Activated CD4-positive, CD25-positive, alpha-beta regulatory T cell (primary cell): ENCODE data around the gene EVC.
"Not testable (repeated sequence)": the region's sequence is repeated elsewhere in the genome, so short reads cannot be mapped to it uniquely, and the experiment has no call there.

Experiments used
- DNase-seq, 4 experiments: peaks; one replicate each; lab custom pipeline; 2025; lab: John Stamatoyannopoulos, UW

EVC gene

DNA sequence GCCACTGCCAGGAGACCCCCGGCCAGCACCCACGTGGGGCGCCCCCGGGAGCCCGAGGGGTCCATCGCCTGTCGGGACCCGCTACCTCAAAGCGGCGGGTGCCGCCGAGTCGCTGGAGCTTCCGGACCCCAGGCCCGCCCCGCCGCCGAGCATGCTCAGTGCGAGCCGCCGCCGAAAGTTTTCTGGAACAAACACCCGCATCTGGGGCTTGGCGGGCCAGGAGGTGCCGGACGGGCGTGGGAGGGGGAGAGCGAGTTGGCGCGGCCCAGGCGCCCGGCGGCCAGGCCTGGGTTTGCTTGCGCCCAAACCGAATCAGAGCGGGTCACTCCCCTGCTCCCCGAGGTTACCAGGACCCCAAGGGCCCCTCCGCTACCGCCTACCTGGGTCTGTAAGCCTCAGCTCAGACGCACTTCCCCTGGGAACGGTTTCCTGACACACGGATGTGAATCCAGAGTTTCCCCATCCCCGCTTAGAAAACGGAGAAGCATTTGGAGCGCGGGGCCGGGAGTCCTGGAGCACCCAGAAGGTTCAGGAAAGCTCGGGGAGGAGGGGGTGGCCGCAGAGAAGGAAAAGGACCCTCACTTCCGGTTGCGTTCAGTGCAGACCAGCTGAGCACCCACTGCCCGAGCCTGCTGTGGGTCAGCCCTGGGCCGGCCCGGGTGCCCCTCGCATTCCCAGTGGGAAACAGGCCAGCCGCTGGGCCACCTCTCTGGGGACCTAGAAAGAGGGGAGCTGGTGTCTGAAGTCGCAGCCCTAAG is 2.4 kb upstream of the EVC start, which contains the start of gene EVC2:
Gene EVC2 (minus strand): TSS at position 111 of the 758 bp plus-strand sequence. CDS start 46 bp downstream, at position 65.
- DNase-seq = no peak

DNA sequence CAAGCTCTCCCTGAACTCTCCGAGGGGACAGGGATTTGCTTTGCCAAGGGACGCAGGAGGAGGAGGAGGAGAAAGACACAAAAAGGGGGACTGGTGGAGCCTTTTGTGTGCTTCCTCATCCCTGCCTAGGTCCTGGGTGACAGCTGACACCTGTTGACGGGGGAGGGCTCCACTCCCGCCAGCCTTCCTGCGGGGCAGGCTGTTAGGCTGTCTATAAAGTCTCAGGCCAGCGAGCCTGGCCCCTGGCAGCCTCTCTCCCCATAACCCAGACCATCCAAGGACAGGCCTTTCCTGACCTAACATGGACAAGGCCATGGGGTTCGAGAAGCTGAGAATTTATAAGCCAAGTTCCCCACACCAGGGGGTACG is 1.8 kb upstream of the EVC start:
- no peak for DNase-seq

GRCh38 chr4:5710065-5710960 is 688 bp upstream of the EVC start:
- no peak for DNase-seq

DNA sequence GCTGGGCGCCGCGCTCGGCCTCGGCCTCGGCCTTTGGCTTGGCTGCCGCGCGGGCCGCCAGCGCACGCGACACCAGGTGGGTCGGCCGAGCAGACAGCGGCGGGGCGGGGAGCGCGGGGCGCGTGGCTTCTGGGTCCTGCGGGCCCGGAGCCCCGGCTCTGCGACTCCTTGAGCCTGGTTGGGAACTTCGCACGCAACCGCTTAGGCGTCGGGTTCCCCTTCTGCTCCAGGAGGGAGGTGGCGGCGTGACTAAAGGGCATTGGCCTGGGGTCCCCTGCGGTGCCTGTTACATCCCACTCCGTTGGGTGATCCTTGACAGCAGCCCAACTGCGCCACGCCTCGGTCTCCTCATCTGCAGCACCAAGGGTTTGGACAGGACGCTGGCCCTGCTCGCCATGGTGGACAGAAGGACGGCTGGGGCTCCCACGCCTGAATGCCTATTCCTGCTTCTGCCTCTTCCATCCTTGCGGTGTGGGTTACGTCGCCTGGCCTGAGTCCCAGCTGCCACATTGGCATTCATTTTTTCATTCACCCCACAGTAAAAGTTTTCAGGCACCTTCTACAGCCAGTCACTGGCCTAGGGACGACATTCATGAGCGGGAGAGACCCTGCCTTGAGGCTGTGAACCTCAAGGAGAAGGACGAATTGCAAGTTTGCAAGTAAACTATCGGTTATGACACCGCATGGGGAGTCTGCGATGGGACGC is 631 bp downstream of the EVC start:
- no peak for DNase-seq

GRCh38 chr4:5712517-5712916 is 1.5 kb downstream of the EVC start:
- DNase-seq = no peak

DNA sequence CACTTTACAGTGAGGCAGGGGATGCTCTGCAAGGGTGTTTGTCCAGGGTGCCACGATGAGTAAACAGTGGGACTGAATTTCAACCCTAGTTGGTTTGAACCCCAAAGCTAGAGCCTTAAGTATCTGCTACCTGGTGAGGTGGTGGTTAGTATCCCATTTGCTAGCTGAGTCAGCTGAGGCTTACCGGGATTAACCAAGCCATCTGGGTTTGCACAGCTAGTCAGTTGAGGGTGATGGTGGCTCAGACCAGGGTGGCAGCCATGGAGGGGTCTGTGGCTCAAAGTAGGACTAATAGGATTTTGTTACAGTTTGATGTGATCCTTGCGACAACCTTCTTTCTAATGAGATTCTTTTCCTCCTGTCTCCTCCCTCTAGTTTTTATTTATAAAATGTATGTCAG is 1.9 kb downstream of the EVC start:
- DNase-seq = no peak

DNA sequence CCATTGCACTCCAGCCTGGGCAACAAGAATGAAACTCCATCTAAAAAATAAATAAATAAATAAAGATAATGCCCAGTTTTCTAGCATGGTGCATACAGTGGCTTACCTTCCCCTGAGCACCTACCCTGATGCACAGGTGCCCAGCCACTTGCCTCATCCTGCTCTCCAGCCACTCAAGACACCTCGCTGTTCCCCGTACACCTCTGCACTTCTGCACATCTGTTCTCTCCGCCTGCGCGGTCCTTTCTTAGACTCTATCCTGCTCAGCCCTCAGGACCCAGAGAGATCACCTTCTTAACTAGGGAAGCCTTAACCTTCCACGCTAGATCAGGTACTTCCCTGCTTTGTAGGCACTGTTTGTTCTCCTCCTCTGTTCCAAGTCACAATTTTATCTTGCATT is 2.9 kb downstream of the EVC start:
- DNase-seq = no peak

DNA sequence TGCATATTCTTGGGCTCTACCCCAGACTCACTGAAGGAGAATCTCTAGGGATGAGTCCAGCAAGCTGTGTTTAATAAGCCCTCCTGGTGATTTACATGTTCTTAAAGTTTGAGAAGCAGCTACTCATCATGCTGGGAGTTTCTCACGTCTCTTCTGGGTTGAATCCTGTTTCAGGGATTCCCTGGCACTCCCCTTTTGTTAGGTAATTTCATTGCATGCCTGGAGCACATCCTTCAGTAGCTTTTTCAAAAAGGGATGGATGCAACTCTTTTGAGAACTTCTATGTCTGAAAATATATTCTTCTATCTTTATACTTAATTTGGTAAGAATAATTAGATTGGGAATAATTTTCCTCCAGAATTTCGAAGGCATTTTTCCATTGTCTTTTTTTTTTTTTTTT is 4.4 kb downstream of the EVC start:
- no peak for DNase-seq

DNA sequence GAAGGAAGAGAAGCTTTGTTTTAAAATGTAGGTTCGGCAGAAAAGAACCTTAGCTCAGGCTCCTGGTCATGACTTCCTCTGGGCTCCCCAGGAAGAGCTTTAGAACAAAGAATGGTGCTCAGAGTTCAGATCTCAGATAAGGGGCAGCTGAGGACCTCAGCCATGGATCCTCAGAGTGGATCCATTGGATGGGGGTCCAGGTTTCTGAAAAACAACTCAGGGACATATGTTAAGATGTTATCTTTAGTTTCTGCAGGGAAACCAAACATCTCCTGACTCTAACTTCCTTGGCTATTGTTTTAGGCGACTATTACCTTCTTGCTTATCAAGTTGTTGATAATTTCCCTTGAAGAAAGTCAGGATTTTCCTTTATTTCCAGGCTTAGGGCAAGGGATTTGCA is 5.4 kb downstream of the EVC start:
- DNase-seq = no peak

DNA sequence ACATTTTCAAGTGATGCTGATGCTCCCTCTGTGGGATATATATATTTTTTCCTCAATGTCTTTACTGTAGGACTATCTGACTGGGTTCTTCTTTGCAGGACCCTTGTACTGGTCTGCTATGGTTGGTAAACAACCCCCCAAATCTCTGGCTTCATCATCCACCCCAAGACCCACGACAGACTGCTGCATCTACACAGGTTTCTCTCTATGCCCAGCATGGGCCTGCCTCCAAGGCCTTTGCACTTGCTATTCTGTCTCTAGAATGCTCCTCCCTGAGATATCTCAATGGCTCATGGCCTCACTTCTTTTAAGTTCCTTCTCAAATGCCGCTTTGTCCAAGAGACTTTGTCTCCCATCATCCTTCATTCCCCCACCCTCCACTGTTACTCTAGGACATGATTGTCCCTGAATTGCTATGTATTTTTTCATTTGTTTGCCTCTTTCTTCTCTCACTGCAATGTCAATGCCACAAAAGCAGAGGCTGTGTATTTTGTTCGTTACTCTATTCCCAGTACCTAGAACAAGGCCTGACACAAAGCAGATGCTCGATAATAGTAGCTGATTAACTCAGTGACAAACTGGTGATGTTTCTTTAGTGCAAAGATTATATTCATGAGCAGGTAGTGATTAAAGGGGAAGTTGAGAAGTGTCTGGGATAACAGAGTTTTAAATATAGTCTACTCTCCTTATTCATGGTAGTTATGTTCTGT is 6.6 kb downstream of the EVC start:
- no peak for DNase-seq

DNA sequence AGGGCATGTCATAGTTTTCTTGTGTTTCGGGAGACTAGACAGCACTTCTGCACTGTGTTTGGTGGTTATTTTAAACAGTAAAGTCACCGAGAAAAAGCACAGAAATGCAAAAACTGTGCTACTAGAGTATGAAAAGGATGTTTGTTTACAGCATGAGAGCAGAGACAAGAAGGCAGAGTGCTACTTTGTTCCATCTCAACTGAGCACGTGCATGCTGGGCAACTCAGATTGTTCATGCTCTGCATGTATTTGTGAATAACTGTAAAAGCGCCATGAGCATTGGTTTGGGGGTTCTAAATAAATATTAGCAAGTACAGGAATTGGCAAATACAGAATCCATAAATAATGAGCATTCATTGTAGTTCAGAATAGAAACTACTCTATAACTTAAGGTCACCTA is 7.4 kb downstream of the EVC start:
- DNase-seq = no peak

DNA sequence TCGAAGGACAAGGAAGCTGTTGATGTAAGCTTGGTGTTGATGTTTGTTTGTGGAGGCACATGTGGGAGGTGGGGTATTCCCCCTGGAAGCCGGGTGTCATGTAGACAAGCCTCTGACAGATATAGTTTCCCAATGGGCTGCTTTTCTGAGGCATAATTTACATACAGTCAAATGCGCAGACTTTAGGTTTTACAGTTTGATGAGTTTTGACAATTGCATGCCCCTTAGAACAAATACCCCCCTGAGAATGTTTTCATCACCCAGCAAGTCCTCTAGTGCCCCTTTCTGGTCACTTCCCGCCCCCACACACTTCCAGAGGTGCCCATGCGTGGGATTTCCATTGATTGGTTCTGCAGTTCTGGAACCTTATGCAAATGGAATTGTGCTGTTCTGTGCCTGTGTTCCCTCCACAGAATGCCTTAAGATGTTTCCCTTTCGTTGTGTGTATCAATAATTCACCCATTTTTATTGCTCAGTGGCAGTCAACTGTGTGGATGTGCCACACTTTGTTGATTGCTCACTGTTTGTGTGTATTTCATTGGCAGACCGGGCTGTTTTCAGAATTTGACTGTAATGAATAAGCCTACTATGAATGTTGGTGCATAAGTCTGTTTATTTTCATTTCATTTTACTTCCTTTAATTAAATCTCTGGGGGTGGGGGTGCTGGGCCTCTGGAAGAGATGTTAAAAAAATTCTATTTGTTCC is 8.5 kb downstream of the EVC start:
- no peak for DNase-seq

GRCh38 chr4:5720157-5720850 is 9.3 kb downstream of the EVC start:
- DNase-seq = no peak

DNA sequence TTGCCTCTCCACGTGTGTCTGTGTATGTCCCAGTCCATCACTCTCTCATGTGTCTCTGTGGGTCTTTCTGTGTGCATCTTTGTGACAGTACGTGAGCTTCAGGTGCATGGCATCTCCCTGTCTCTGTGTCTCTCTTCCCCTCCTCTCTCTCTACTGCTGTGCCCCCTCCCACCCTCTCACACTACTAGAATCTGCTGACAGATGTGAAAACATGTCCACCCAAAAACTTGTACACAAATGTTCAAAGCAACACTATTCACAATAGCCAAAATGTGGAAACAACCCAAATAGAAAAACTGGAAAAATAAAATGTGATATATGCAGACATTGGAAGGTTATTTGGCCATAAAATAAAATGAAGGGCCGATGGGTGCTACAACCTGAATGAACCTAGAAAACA is 10.0 kb downstream of the EVC start:
- DNase-seq = no peak

GRCh38 chr4:5721923-5722322 is 10.9 kb downstream of the EVC start:
- no peak for DNase-seq

GRCh38 chr4:5722328-5722727 is 11.3 kb downstream of the EVC start:
- DNase-seq = no peak

DNA sequence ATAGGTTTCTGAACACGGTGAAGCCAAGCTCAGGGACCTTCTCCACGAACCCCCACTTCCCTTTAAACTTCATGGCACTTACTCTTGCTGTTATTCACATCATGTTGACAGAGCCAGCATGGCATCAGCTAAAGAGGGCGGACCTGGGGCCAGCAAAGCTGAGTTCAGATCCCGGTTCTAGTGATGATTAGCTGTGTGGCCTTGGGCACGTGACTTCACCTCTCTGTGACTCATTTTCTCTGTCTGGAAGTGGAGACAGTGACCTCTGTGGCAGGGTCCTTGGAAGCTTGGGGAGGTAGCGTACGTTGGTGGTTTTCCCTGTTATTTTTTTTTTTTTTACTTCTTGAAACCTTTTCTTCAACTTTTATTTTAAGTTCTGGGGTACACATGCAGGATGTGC is 13.4 kb downstream of the EVC start:
- DNase-seq = no peak

DNA sequence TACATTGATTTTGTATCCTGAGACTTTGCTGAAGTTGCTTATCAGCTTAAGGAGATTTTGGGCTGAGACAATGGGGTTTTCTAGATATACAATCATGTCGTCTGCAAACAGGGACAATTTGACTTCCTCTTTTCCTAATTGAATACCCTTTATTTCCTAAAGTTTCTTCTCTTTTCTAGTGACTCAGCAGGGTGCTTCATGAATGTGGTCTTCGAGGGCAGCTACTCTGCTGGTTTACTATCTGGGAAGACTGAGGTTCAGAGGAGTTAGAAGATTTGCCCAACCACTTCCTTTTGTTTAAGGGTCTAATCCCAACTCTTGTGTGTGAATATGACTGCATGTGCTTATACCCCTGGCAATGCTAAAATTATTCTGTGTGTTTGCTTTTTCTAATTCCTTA is 17.4 kb downstream of the EVC start:
- not testable (repeated sequence) for DNase-seq

DNA sequence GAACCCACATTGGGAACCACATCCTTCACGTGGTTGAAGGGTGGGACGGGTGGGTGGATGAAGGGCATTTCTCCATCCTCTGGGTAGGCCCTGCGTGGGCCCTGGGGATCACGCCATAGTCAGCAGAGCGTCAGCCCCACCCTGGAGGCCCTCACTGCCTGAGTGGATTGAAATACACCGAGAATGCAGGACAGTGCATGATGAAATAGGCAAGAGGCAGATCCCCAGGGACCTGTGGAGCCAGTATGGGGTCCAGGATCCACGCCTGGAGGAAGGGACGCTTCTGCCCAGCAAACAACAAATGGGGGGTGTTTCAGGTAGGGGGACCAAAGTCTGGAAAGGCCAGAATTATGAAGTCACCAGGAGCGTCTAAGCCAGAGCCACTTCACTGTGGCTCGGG is 19.4 kb downstream of the EVC start:
- DNase-seq = no peak
